GM18868 (cell line): ENCODE measurements around the gene CYP3A7.
"Not testable (repeated sequence)": the region's sequence is repeated elsewhere in the genome, so short reads cannot be mapped to it uniquely, and the experiment has no call there.

ENCODE experiments used
- ATAC-seq: cut with Tn5 transposase; IDR thresholded peaks from one replicate; pipeline ENCODE4 v1.9.1; 2021; ENCODE audit warnings: mild to moderate bottlenecking, moderate library complexity; ENCODE audit not compliant: unreplicated experiment

The CYP3A7 gene

DNA sequence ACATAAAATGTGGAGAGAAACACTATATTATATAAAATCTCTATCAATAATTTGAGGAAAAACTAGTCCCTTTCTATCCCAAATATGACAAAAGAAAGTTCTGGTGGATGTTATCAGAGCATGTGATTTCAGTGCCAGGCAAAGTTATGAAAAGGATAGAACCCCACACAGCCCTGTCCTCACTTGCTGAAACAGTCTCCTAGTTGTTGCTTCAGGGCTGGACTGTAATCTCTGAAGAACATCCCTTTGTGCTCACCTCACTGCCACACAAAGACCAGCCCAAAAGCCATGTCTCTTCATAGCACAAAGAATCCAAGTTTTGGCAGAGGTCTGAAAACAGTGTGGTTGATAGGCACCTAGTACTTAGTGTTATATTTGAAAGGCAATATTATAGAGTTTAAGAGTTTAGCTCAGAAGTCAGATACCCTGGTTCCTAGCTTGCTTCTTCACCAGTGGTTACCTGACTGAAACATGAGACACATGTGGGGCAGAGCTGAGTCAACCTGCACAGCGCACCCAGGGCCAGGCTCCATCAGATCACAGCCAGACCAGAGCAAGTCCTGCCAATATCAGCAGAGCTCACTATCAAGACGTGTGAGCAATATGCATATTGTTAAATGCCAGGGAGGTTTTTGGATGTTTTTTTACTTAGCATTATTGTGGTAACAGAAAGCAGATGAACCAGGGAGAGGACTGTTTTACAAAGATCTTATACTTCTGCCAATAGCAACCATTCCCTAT is 25.0 kb downstream of the CYP3A7 start:
- no peak for ATAC-seq

GRCh38 chr7:99709260-99709659 is 25.7 kb downstream of the CYP3A7 start:
- ATAC-seq = no peak

GRCh38 chr7:99707096-99707495 is 27.9 kb downstream of the CYP3A7 start:
- ATAC-seq = no peak

- ATAC-seq = no peak
Measured at GRCh38 chr7:99699946-99700345, 35.0 kb downstream of the CYP3A7 start.

GRCh38 chr7:99698867-99699730 is 35.9 kb downstream of the CYP3A7 start:
- not testable (repeated sequence) for ATAC-seq

DNA sequence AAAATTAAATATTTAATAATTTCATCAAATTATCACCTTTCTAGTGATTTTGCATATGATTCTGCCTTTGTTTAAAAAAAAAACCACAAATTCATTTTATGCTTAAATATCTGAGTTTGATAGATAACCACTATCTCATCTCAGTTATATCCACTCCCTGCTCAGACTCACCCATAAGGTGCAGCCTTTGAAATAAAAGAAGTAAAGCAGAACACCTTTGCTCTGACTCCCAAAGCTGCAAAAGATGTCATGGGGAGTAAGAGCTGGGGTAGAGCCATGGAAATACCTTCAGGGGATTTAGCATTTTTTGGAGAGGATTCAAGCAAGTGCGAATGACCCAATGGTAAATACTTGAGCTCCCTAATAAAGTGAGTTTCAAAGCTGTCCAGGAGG is 40.1 kb downstream of the CYP3A7 start:
- no peak for ATAC-seq

GRCh38 chr7:99694201-99694911 is 40.6 kb downstream of the CYP3A7 start:
- no peak for ATAC-seq

DNA sequence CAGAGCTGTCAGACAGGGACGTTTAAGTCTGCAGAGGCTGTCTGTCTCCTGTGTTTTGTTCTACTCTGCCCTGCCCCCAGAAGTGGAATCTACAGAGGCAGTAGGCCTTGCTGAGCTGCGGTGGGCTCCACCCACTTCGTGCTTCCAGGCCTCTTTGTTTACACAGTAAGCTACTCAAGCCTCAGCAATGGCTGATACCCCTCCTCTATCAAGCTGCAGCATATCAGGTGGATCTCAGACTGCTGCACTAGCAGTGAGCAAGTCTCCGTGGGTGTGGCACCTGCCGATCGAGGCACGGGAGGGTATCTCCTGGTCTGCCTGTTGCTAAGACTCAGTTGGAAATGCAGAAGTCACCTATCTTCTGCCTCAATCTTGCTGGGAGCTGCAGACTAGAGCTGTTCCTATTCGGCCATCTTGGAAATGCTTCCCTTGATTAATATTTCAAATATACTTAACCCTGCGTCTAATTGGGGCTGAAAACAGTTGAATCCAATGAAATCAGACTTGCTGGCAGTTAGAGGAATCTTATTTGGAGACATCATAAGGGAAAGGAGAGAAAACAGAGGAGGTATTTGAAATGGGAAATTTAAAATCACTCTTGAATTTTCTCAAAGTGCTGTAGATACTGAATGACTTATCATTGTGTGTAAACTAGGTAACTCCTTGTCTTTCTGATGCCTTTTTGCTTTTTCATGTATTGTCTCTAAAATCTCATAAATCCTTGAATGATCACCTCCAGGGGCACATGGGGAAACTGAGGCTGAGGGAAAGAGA is 41.4 kb downstream of the CYP3A7 start:
- no peak for ATAC-seq

GRCh38 chr7:99693100-99693426 is 41.9 kb downstream of the CYP3A7 start:
- no peak for ATAC-seq

DNA sequence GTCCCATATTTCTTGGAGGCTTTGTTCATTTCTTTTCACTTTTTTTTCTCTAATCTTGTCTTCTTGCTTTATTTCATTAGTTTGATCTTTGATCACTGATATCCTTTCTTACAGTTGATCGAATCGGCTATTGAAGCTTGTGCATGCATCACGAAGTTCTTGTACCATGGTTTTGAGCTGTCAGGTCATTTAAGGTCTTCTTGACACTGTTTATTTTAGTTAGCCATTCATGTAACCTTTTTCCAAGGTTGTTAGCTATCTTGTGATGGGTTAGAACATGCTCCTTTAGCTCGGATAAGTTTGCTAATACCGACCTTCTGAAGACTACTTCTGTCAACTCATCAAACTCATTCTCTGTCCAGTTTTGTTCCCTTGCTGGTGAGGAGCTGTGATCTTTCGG is 42.4 kb downstream of the CYP3A7 start:
- not testable (repeated sequence) for ATAC-seq

DNA sequence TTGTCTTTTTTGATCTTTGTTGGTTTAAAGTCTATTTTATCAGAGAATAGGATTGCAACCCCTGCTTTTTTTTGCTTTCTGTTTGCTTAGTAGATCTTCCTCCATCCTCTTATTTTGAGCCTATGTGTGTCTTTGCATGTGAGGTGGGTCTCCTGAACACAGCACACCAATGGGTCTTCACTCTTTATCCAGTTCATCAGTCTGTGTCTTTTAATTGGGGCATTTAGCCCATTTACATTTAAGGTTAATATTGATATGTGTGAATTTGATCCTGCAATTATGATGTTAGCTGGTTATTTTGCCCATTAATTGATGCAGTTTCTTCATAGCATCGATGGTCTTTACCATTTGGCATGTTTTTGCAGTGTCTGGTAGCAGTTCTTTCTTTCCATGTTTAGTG is 43.3 kb downstream of the CYP3A7 start:
- not testable (repeated sequence) for ATAC-seq

GRCh38 chr7:99690918-99691317 is 44.1 kb downstream of the CYP3A7 start:
- not testable (repeated sequence) for ATAC-seq

GRCh38 chr7:99685871-99686608 is 49.0 kb downstream of the CYP3A7 start:
- ATAC-seq = not testable (repeated sequence)

- ATAC-seq = no peak
Measured at GRCh38 chr7:99685129-99685758, 49.8 kb downstream of the CYP3A7 start.

- no peak for ATAC-seq
Measured at GRCh38 chr7:99679400-99680191, 55.4 kb downstream of the CYP3A7 start, which contains the start of gene CYP3A5. TSS of gene CYP3A5 (minus strand) at chr7:99679996. CDS start at chr7:99679896, 100 bp downstream.

DNA sequence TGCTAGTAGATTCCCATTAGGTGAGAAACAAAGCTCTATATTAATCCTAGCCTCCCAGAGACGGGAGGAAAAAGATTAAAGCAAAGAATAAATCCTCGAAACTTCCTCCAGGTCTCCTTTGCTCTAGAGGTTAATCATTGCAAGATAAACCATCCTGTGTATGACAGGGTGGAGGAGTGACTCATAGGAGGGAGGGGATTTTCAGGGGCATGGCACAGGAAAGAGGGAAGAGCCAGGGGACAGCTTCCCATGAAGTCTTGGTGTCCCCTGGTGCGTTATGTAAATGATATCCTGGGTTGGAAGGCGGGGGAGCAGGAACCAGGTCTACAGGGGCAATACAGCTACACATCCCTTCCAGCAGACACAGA is 56.0 kb downstream of the CYP3A7 start:
- no peak for ATAC-seq

- ATAC-seq = no peak
Measured at GRCh38 chr7:99677648-99678045, 57.3 kb downstream of the CYP3A7 start.

DNA sequence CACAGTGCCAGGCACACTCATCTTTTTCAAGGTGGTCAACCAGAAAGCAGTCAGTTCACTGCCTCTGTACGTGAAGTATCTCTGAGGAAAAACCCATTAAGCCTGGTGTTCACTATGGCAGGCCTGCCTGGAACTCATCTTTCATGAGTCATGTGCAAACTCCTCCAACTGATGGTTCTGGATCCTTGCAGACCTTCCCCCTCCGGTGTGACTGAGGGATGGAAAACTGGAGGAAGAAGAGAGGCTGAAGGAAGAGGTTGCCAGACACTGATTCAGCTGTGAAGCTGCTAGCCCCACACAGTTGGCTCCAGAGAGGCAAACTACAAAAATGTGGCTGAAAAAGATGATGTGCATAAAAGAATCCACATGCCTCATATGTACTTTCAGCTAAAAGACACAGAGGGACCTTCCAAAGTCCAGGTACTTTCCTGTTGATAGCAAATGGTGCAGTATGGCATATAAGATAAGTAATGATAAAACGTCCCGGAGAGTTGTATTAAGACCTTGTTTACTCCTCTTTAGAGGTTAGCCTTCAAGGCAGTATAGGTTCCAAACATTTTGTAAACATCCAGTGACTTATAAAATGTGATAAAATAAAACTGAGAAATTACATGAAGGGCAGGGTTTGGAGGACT is 57.9 kb downstream of the CYP3A7 start:
- ATAC-seq = no peak
